HCT116 (cell line): Measurements from ENCODE around the gene MAN2B2. TPM values are rescaled to one million over a fixed set of nuclear protein-coding genes. Genes with fewer than 3 reads are reported as not detected.

Experiments used
- ATAC-seq: fragments of 200-7000 bp; cut with Tn5 transposase; 2 replicates; pipeline ENCODE4 v1.9.1; 2020; ENCODE audit warnings: mild to moderate bottlenecking, moderate library complexity
- BruUV-seq: library from RNA; stranded (reverse); fragments of 400-500 nt; replicated peaks from 2 replicates; lab custom pipeline; 2021; lab: Mats Ljungman, UMichigan
- CTCF ChIA-PET: fragments of 300-600 bp; sonication (Branson Sonifier 250); formaldehyde crosslinking; loops from one replicate; lab custom pipeline; 2021; ENCODE audit warnings: antibody characterized with exemption; lab: Charles Lee
- POLR2A ChIA-PET: fragments of 300-600, 350-600 bp; sonication (Branson Sonifier 250); formaldehyde crosslinking; loops from one replicate; lab custom pipeline; 2021; ENCODE audit warnings: antibody characterized with exemption; lab: Charles Lee
- RAD21 ChIA-PET, 2 experiments: fragments of 300-600 bp; sonication (Branson Sonifier 250); formaldehyde crosslinking; loops; one replicate each; lab custom pipeline; 2023; ENCODE audit warnings: low total read pairs in 2 of 2; ENCODE audit not compliant: uncharacterized antibody in 2 of 2, unreplicated experiment in 2 of 2, low non-redundant PET in 1 of 2; lab: Charles Lee
- DNase-seq: peaks from one replicate; pipeline ENCODE4 v3.0.0-alpha.2; 2010; ENCODE audit warnings: low read depth, low spot score
- H2AFZ ChIP-seq: fragments of 200-600 bp; shearing (Covaris generic), sonication (generic); 2 replicates; pipeline ENCODE4 v1.6.1; 2017; ENCODE audit warnings: low read depth, mixed run types, mixed read lengths, antibody characterized with exemption, low read length; ENCODE audit not compliant: poor library complexity, severe bottlenecking
- H3K27ac ChIP-seq: 2 replicates; pipeline ENCODE4 v1.5.1; 2012; ENCODE audit warnings: low read depth, low read length
- H3K27me3 ChIP-seq: fragments of 200-600 bp; sonication (generic); 2 replicates; pipeline ENCODE4 v1.6.1; 2016; ENCODE audit warnings: mixed run types, low read length, mixed read lengths; ENCODE audit not compliant: insufficient read depth
- H3K36me3 ChIP-seq, 2 experiments: fragments of 200-500 bp in 1 of 2; fragments of 200-600 bp in 1 of 2; sonication (Bioruptor generic) in 1 of 2; sonication (generic) in 1 of 2; 2 replicates each; pipeline versions ENCODE4 v1.5.1 to v1.6.1; 2014 to 2016; ENCODE audit warnings: low read length in 2 of 2, inconsistent platforms in 1 of 2, mixed read lengths in 1 of 2, mixed run types in 1 of 2; ENCODE audit not compliant: insufficient read depth in 2 of 2, control insufficient read depth in 1 of 2
- H3K4me1 ChIP-seq, 2 experiments: fragments of 200-600 bp in 1 of 2; sonication (generic) in 1 of 2; 2 replicates each; pipeline versions ENCODE4 v1.5.1 to v1.6.1; 2012 to 2017; ENCODE audit warnings: low read length in 2 of 2, inconsistent platforms in 1 of 2, mild to moderate bottlenecking in 1 of 2, mixed read lengths in 1 of 2, mixed run types in 1 of 2, moderate library complexity in 1 of 2; ENCODE audit not compliant: insufficient read depth in 2 of 2, control insufficient read depth in 1 of 2
- H3K4me2 ChIP-seq: fragments of 200-600 bp; sonication (generic); 2 replicates; pipeline ENCODE4 v1.6.1; 2017; ENCODE audit warnings: mixed run types, low read length, mixed read lengths
- H3K4me3 ChIP-seq, 2 experiments: fragments of 200-600 bp in 1 of 2; sonication (generic) in 1 of 2; replicated peaks in 1 of 2; 2 replicates each; pipeline ENCODE4 v1.5.1; 2011 to 2016; ENCODE audit warnings: low read length in 2 of 2, control low read depth in 1 of 2, low read depth in 1 of 2, mild to moderate bottlenecking in 1 of 2, mixed read lengths in 1 of 2, mixed run types in 1 of 2
- H3K79me2 ChIP-seq: fragments of 200-600 bp; sonication (generic); 2 replicates; pipeline ENCODE4 v1.6.1; 2017; ENCODE audit warnings: mild to moderate bottlenecking, mixed run types, low read length, moderate library complexity, mixed read lengths; ENCODE audit not compliant: insufficient read depth
- H3K9ac ChIP-seq: fragments of 200-600 bp; sonication (generic); 2 replicates; pipeline ENCODE4 v1.6.1; 2016; ENCODE audit warnings: low read length, mixed read lengths
- H3K9me2 ChIP-seq: fragments of 200-600 bp; sonication (generic), shearing (Covaris generic); 2 replicates; pipeline ENCODE4 v1.6.1; 2017; ENCODE audit warnings: mixed run types, mild to moderate bottlenecking, moderate library complexity; ENCODE audit not compliant: insufficient read depth
- H3K9me3 ChIP-seq, 2 experiments: fragments of 200-500 bp in 1 of 2; fragments of 200-600 bp in 1 of 2; sonication (Bioruptor generic) in 1 of 2; sonication (generic) in 1 of 2; 2 replicates each; pipeline ENCODE4 v1.6.1; 2014 to 2017; ENCODE audit warnings: low read length in 2 of 2, mixed read lengths in 2 of 2, inconsistent platforms in 1 of 2, low read depth in 1 of 2, mild to moderate bottlenecking in 1 of 2, mixed run types in 1 of 2, moderate library complexity in 1 of 2; ENCODE audit not compliant: control insufficient read depth in 1 of 2, insufficient read depth in 1 of 2
- H4K20me1 ChIP-seq: fragments of 200-600 bp; sonication (generic), shearing (Covaris generic); 2 replicates; pipeline ENCODE4 v1.6.1; 2017; ENCODE audit warnings: mixed run types, mild to moderate bottlenecking, moderate library complexity; ENCODE audit not compliant: insufficient read depth
- CEBPB ChIP-seq: IDR thresholded peaks from 2 replicates; pipeline ENCODE4 v1.6.1; 2012; ENCODE audit warnings: low read depth
- CTCF ChIP-seq, 3 experiments: fragments of 200-600 bp in 1 of 3; sonication (generic) in 1 of 3; IDR thresholded peaks in 2 of 3; conservative IDR thresholded peaks in 1 of 3; 2 replicates each; pipeline ENCODE4 v1.5.1; 2012 to 2017; ENCODE audit warnings: low read depth in 2 of 3, low read length in 2 of 3, antibody characterized with exemption in 1 of 3, borderline replicate concordance in 1 of 3, control low read depth in 1 of 3, mild to moderate bottlenecking in 1 of 3, mixed read lengths in 1 of 3, mixed run types in 1 of 3, moderate library complexity in 1 of 3; ENCODE audit not compliant: insufficient read depth in 1 of 3
- EGR1 ChIP-seq: IDR thresholded peaks from 2 replicates; pipeline ENCODE4 v1.6.1; 2012; ENCODE audit warnings: low read depth
- ELF1 ChIP-seq: IDR thresholded peaks from 2 replicates; pipeline ENCODE4 v1.6.1; 2012; ENCODE audit warnings: low read depth, borderline replicate concordance
- EZH2 ChIP-seq: fragments of 200-600 bp; sonication (generic); IDR thresholded peaks from 2 replicates; pipeline ENCODE4 v1.6.1; 2017; ENCODE audit warnings: antibody characterized with exemption, mixed run types
- EZH2phosphoT487 ChIP-seq: fragments of 200-600 bp; IDR thresholded peaks from 2 replicates; pipeline ENCODE4 v1.6.1; 2018; ENCODE audit warnings: antibody characterized with exemption, borderline replicate concordance
- FOSL1 ChIP-seq: IDR thresholded peaks from 2 replicates; pipeline ENCODE4 v1.6.1; 2012; ENCODE audit warnings: low read depth
- POLR2A ChIP-seq: IDR thresholded peaks from 2 replicates; pipeline ENCODE4 v1.7.0; 2011; ENCODE audit warnings: borderline replicate concordance; ENCODE audit not compliant: insufficient read depth, insufficient read length; ENCODE audit errors: extremely low read depth
- POLR2AphosphoS5 ChIP-seq: IDR thresholded peaks from 2 replicates; pipeline ENCODE4 v1.6.1; 2011; ENCODE audit warnings: mild to moderate bottlenecking, low read depth, low read length, moderate library complexity
- RAD21 ChIP-seq: IDR thresholded peaks from 2 replicates; pipeline ENCODE4 v1.6.1; 2012; ENCODE audit warnings: low read depth, mild to moderate bottlenecking
- SP1 ChIP-seq: IDR thresholded peaks from 2 replicates; pipeline ENCODE4 v1.6.1; 2012; ENCODE audit warnings: low read depth
- TCF7L2 ChIP-seq: IDR thresholded peaks from 2 replicates; pipeline ENCODE4 v1.7.0; 2011; ENCODE audit warnings: borderline replicate concordance, inconsistent platforms; ENCODE audit not compliant: insufficient read depth, insufficient read length; ENCODE audit errors: extremely low read depth
- YY1 ChIP-seq: IDR thresholded peaks from 2 replicates; pipeline ENCODE4 v1.6.1; 2011; ENCODE audit warnings: low read length, low read depth, moderate library complexity, mild to moderate bottlenecking; ENCODE audit not compliant: insufficient replicate concordance; ENCODE audit errors: extremely low read depth
- intact Hi-C: fragments of 100-400 bp; cut with micrococcal nuclease; formaldehyde crosslinking; loops from 2 replicates; pipeline ENCODE4 v1.10.0; 2022
- total RNA-seq: library from RNA; stranded (reverse); gene quantifications from one replicate; pipeline ENCODE4 v1.2.1, GENCODE V29; 2021; ENCODE audit not compliant: unreplicated experiment

MAN2B2 gene
- total RNA-seq, 1 experiment from 2014 or later, result 18.0 TPM

- TF ChIP-seq TCF7L2 (no peak), CEBPB (no peak)
Measured at GRCh38 chr4:6556263-6556662, 18.7 kb upstream of the MAN2B2 start (continued).

DNA sequence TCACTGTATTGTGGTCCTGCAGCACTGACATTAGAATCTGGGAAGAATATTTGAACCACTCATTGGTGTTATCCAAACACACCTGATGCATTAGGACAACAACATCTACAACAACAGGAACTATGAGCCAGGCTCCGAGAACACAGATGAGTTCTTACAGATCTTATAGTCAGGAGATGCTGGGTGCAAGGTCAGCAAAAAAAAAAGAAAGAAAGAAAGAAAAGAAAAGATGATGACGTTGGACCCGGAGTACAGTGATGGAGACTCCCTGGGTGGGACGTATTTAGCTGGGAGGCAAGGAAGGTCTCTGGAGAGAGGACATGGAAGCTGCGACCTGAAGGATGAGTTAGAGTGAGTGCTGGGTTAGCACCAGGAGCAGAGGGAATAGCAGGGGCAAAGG lies 17.8 kb upstream of the MAN2B2 start:
- H2AFZ ChIP-seq, result no peak overlapping the region
- BruUV-seq, result no TSS peak
- CTCF ChIA-PET, result interaction anchor here (1.3 kb wide), 1 partner anchor 8 kb away, joined by 3 read pairs; no protein-coding TSS in a partner anchor
- DNase-seq, result no peak
- H3K36me3 ChIP-seq, result no peaks in the 10 kb centered on the region
- RAD21 ChIA-PET, result no interaction called here
- ATAC-seq, result no peak
- H3K27me3 ChIP-seq, result peaks cover 70% of the 10 kb centered on the region
- no peaks in the 10 kb centered on the region for H4K20me1 ChIP-seq
- no peak overlapping the region for H3K4me3 ChIP-seq
- no peaks in the 10 kb centered on the region for H3K79me2 ChIP-seq
- H3K9me2 ChIP-seq, result no peaks in the 10 kb centered on the region
- H3K9me3 ChIP-seq, result no peaks in the 10 kb centered on the region
- H3K9ac ChIP-seq, result no peak overlapping the region
- TF ChIP-seq CTCF (IDR thresholded peaks at IDR 0.05 in 2 of 3, conservative IDR thresholded peaks at IDR 0.05 in 1 of 3; ENCODE audit: borderline replicate concordance in 1 of 3, insufficient read depth in 1 of 3, low read depth in 2 of 3, low read length in 2 of 3), result no peak
- TF ChIP-seq SP1, result no peak
- no peak for TF ChIP-seq POLR2A
- no peak for TF ChIP-seq POLR2AphosphoS5
- no peak for TF ChIP-seq EGR1
- no peak for TF ChIP-seq FOSL1
- no peak for TF ChIP-seq RAD21
- TF ChIP-seq EZH2, result no peak; the same call in 1 of the 2 replicates
- TF ChIP-seq YY1, result no peak
- TF ChIP-seq ELF1, result no peak
- TF ChIP-seq EZH2phosphoT487, result no peak
- POLR2A ChIA-PET, result no interaction called here
- H3K4me1 ChIP-seq, result no peaks in the 10 kb centered on the region
- no peak overlapping the region for H3K27ac ChIP-seq
- no peak overlapping the region for H3K4me2 ChIP-seq
- intact Hi-C loops, result no loop called here
